ENCODE measurements around the gene CTAG1A.
"Not testable (repeated sequence)": the region's sequence is repeated elsewhere in the genome, so short reads cannot be mapped to it uniquely, and the experiment has no call there.

The CTAG1A gene

DNA sequence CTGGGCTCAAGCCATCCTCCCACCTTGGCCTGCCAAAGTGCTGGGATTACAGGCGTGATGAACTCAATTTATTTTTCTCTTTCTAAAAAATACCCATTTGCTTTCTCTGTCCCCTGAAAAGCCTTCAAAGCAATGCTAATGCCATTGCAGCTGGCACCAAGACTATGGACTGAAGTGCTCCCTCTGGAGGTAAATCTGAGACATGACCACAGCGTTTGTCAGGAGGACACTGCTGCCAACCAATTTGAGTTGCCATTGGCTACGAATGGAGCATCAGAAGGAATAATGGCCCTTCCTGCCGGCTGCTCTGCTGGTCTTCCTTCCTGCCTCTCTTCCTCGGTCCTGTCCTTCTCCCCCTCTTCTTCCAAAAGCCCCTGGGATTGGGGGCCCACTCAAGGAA lies 9.9 kb upstream of the CTAG1A start:
- not testable (repeated sequence) for DNase-seq

DNA sequence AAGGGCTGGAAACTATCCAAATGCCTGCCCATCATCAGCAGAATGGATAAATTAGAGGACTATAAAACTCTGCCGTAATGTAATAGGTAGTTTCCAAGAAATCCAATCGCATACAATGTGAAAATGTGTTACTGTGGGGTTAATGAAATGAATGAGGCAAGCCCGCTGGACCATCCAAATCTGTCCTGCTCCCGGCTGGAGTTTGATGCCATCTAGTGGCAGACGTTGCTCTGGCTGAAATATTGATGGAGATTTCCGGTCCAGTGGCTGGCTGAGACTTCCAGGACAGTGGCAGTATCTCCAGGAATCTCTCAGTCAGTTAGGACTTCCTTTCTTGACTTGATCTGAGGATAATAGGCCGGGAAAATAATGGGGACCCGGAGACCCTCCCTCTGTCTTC lies 1.9 kb upstream of the CTAG1A start:
- not testable (repeated sequence) for DNase-seq

DNA sequence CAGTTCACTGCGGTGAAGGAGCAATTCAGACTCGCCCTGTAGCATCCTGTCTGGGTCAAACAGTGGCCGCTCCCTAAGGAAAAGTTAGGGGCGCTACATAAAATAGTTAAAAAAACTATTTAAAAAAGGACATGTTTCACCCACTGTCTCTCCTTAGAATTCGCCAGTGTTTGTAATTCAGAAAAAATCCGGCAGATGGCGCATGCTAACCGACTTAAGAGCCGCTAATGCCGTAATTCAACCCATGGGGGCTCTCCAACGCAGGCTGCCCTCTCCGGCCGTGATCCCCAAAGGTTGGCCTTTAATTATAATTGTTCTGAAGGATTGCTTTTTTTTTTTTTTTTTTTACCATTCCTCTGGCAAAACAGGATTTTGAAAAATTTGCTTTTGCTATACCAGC lies 5.5 kb downstream of the CTAG1A start:
- DNase-seq: not testable (repeated sequence)

DNA sequence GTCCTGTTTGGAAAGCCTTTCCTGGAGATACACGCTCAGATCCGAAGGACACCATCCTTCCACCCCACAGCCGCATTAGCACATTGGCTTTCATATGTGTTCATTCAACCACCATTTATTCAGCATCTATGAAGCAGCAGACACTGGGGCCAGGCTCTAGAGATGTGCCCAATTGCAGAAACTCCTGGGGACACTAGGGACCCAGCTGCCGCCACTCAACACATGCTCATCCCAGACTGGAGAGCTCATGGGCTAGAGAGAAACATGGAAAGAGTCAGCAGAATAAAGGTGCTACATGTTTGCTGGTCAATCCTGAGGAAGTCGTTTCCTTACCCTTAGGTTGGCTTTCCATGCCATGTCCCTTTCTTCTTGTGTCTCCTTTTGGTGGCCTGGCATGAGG lies 7.6 kb downstream of the CTAG1A start:
- DNase-seq: no peak

DNA sequence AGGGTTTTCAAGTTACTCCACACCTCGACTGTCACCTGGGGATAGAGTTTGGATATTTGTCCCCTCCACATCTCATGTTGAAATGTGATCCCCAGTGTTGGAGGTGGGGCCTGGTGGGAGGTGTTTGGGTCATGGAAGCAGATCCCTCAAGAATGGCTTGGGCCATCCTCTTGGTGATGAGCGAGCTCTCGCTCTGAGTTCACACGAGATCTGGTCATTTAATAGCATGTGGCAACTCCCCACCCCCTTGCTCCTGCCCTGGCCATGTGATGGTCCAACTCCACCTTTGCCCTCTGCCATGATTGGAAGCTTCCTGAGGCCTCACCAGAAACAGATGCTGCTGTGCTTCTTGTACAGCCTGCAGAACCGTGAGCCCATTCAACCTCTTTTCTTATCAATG lies 8.3 kb downstream of the CTAG1A start:
- DNase-seq: no peak

- DNase-seq: no peak
These were observed 9.6 kb downstream of the CTAG1A start for GRCh38 chrX:154594491-154594890.

- no peak for DNase-seq
These were observed 10.8 kb downstream of the CTAG1A start for GRCh38 chrX:154595559-154596249.

GRCh38 chrX:154596290-154596929 lies 11.5 kb downstream of the CTAG1A start:
- peak; percentile 1 for DNase-seq

DNA sequence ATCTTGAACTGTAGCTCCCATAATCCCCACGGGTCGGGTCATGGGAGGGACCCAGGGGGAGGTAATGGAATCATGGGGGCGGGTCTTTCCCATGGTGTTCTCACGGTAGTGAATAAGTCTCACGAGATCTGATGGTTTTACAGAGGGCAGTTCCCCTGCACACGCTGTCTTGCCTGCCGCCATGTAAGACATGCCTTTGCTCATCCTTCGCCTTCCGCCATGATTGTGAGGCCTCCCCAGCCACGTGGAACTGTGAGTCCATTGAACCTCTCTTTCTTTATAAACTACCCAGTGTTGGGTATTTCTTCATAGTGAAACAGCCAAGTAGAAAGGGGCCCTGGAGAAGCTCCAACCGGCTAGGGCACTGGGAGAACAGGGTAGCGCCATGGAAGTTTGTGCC lies 12.3 kb downstream of the CTAG1A start:
- DNase-seq: no peak

GRCh38 chrX:154598656-154599055 lies 13.7 kb downstream of the CTAG1A start:
- DNase-seq: no peak

DNA sequence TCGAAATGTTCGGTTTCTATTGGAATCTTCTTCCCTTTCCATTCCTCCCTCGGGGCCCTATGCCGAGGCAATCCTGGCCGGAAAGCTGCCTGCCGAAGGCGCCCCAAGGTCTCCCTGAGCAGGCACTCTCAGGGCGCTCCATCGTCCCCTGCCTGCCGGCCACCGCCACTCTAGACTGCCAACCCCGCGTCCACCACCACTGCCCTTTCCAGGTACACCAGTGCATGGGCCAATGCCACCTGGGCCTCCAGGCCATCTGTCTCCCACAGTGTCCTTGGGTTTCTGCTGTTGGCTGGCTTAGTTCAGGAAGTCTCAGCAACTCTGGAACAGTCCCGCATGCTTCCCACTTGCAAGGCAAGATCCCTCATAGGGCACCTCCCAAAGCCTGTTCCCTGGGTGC lies 14.6 kb downstream of the CTAG1A start:
- DNase-seq: no peak

- no peak for DNase-seq
These were observed 15.9 kb downstream of the CTAG1A start for GRCh38 chrX:154600759-154601374.

- no peak for DNase-seq
These were observed 17.3 kb downstream of the CTAG1A start for GRCh38 chrX:154602226-154602625.

DNA sequence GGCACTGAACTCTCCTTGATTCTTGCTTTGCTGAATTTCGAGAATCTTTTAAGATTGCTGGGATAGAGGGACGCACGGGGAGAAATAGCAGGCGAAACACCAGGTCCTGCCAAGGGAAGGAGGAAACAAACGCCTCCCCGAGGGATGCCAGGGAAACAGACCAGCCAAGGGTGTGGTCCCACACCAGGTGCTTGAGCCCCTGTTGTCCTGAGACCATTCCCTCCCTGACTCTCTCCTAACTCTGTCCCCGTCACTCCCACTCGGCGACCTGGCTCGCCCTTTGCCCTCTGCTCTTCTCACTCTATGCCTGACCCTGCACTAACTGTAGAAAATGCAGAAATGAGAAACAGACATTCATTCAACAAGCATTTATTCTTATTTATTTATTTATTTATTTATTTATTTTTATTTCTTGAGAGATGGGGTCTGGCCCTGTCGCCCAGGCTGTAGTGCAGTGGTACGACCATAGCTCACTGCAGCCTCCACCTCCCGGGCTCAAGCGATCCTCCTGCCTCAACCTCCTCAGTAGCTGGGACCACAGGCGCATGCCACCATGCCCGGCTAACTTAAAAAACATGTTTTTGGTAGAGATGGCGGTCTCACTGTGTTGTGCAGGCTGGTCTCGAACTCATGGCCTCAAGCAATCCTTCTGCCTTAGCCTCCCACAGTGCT lies 18.0 kb downstream of the CTAG1A start:
- no peak for DNase-seq

DNA sequence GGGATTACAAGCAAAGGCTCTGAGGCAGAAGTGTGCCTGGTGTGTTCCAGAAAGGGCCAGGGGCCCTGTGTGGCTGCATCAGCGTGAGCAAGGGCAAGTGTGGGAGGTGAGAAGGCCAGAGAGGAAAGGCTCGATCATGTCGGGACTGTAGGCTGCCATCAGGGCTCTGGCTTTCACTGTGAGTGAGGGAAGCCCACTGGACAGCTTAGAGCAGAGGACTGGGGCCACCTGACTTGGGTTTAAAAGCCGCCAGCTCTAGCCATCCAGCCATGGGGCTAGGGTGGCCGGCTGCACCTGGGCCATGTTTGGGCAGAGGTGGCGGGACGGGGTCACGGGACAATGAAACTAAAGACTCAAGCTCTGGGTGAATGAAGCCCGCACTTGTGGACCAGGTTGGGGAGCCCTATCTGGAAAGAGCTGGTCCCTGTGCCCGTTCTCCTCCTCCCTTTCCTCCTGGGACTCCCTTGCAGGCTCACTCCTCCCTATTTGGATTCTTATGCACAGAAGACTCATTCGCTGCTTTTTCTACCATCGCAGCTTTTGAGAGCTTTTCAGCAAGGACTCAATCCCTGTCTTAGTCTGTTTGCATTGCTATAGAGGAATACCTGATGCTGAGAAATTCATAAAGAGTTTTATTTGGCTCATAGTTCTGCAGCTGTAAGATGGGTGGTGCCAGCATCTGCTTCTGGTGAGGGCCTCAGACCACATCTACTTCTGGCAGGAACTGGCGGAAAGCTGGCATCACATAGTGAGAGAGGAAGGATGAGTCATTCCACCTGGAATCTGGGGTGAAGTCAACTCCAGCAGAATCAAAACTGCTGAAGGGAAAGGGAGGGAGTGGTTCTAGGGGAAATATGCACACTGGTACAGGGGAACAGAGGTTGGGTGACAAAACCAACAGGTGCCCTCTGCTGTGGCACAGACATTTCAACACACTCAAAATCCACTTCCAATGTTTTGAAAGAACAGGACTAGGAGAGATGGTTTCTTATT lies 18.8 kb downstream of the CTAG1A start:
- no peak for DNase-seq

DNA sequence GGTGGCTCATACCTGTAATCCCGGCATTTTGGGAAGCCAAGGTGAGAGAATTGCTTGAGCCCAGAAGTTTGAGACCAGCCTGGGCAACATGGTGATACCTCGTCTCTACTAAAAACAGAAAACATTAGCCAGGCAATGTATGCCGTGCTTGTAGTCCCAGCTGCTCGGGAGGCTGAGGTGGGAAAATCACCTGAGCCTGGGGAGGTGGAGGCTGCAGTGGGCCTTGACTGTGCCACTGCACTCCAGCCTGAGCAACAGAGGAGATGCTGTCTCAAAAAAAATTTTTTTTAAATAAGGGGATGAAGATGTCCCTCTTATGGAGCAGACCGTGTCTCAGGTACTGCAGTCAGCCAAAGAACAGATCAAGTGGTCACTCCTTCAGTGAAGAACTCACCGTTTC lies 20.6 kb downstream of the CTAG1A start:
- no peak for DNase-seq

DNA sequence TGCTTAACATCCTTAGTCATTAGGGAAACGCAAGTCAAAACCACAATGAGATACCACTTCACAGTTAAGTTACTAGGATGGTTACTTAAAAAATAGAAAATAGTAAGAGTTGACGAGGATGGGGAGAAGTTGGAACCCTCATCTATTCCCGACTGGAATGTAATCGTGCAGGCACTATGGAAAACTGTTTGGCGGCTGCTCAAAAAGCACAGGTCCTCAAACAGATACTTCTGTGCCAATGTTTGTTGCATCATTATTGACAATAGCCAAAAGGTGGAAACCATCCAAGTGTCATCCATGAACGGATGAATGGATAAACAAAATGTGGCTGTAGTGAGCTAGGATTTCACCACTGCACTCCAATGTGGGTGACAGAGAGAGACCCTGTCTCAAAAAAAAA lies 22.4 kb downstream of the CTAG1A start:
- DNase-seq: no peak

GRCh38 chrX:154607976-154608375 lies 23.0 kb downstream of the CTAG1A start:
- not testable (repeated sequence) for DNase-seq

- DNase-seq: not testable (repeated sequence)
These were observed 23.9 kb downstream of the CTAG1A start for GRCh38 chrX:154608823-154609222.

- DNase-seq: not testable (repeated sequence)
These were observed 26.2 kb downstream of the CTAG1A start for GRCh38 chrX:154611146-154611545.

DNA sequence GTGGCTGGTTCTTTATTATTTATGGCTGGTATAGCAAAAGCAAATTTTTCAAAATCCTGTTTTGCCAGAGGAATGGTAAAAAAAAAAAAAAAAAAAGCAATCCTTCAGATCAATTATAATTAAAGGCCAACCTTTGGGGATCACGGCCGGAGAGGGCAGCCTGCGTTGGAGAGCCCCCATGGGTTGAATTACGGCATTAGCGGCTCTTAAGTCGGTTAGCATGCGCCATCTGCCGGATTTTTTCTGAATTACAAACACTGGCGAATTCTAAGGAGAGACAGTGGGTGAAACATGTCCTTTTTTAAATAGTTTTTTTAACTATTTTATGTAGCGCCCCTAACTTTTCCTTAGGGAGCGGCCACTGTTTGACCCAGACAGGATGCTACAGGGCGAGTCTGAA lies 28.7 kb downstream of the CTAG1A start:
- DNase-seq: not testable (repeated sequence)

GRCh38 chrX:154619182-154619581 lies 34.2 kb downstream of the CTAG1A start, which contains the start of gene CTAG1B:
Gene CTAG1B, minus strand, starts transcription at chrX:154619282. Its CDS starts 64 bp downstream, at chrX:154619218.
- DNase-seq: not testable (repeated sequence)

Data from OCI-M1 (cell line).